Left ventricle myocardium inferior (tissue), 1 donor: ENCODE results near the gene FOXN3. TPM values are rescaled to one million over a fixed set of nuclear protein-coding genes. Genes with fewer than 3 reads are reported as not detected.
A peak's percentile ranks its signal among the peaks of the same experiment; 100 is the strongest.

Source experiments
- DNase-seq: peaks from one replicate; pipeline ENCODE4 v3.0.0-alpha.2; 2020
- H3K27ac ChIP-seq: fragments of 200-600 bp; replicated peaks from 2 replicates; pipeline ENCODE4 v1.8.0; 2021
- H3K27me3 ChIP-seq: fragments of 200-600 bp; 2 replicates; pipeline ENCODE4 v1.8.0; 2021; ENCODE audit warnings: low read depth
- H3K36me3 ChIP-seq: fragments of 200-600 bp; 2 replicates; pipeline ENCODE4 v1.8.0; 2021
- H3K4me1 ChIP-seq: fragments of 200-600 bp; 2 replicates; pipeline ENCODE4 v1.8.0; 2021
- H3K4me3 ChIP-seq: fragments of 200-600 bp; 2 replicates; pipeline ENCODE4 v1.8.0; 2021; ENCODE audit warnings: mild to moderate bottlenecking, moderate library complexity
- H3K9me3 ChIP-seq: fragments of 200-600 bp; replicated peaks from 2 replicates; pipeline ENCODE4 v1.8.0; 2021
- CTCF ChIP-seq: fragments of 200-600 bp; IDR thresholded peaks from 2 replicates; pipeline ENCODE4 v1.8.0; 2021; ENCODE audit warnings: antibody characterized with exemption, mild to moderate bottlenecking, borderline replicate concordance
- intact Hi-C: fragments of 100-400 bp; cut with micrococcal nuclease; formaldehyde crosslinking; loops from one replicate; pipeline ENCODE4 v1.11.0; 2022
- total RNA-seq: library from RNA; stranded (reverse); fragmentation: NEBNext Ultra II Directional; extraction: Animal tissue kit (Norgen Biotek cat#: 25700); gene quantifications from one replicate; pipeline ENCODE4 v1.2.1, GENCODE V29; 2021
- donor health status: DM: no; HTN: yes; CAD: no; lungs with severe emphysema.

The FOXN3 gene
- total RNA-seq, 1 donor from 2014 or later, result 120 TPM

- H3K27ac ChIP-seq, result no peak overlapping the region
- H3K4me1 ChIP-seq, result peaks cover 42% of the 10 kb centered on the region
- TF ChIP-seq CTCF, result no peak
- peaks cover 11% of the 10 kb centered on the region for H3K9me3 ChIP-seq
- H3K4me3 ChIP-seq, result no peak overlapping the region
- no peak for DNase-seq
- no peaks in the 10 kb centered on the region for H3K27me3 ChIP-seq
- intact Hi-C loops, result no loop called here
- H3K36me3 ChIP-seq, result peaks cover 13% of the 10 kb centered on the region
These were observed 250.4 kb downstream of the FOXN3 start for GRCh38 chr14:89166633-89167032.

GRCh38 chr14:89165189-89166181 is 251.5 kb downstream of the FOXN3 start:
- Histone ChIP-seq H3K9me3 (peaks cover 6% of the 10 kb centered on the region), H3K27ac (peak overlapping the region; percentile 57), H3K27me3 (no peaks in the 10 kb centered on the region), H3K36me3 (peaks cover 15% of the 10 kb centered on the region), H3K4me1 (peaks cover 42% of the 10 kb centered on the region), H3K4me3 (peak overlapping the region; percentile 37)
- TF ChIP-seq CTCF, result no peak
- intact Hi-C loops, result no loop called here
- no peak for DNase-seq

GRCh38 chr14:89164168-89165073 is 252.6 kb downstream of the FOXN3 start:
- TF ChIP-seq CTCF, result no peak
- no peaks in the 10 kb centered on the region for H3K27me3 ChIP-seq
- peak overlapping the region; percentile 57 for H3K27ac ChIP-seq
- peaks cover 42% of the 10 kb centered on the region for H3K4me1 ChIP-seq
- DNase-seq, result no peak
- intact Hi-C loops, result no loop called here
- H3K36me3 ChIP-seq, result peaks cover 24% of the 10 kb centered on the region
- H3K4me3 ChIP-seq, result peak overlapping the region; percentile 37
- H3K9me3 ChIP-seq, result peaks cover 6% of the 10 kb centered on the region

GRCh38 chr14:89163031-89163636 is 253.9 kb downstream of the FOXN3 start:
- no peak for DNase-seq
- Histone ChIP-seq H3K27ac (peak overlapping the region; percentile 10), H3K4me3 (no peak overlapping the region), H3K9me3 (no peaks in the 10 kb centered on the region), H3K36me3 (peaks cover 26% of the 10 kb centered on the region), H3K4me1 (peaks cover 42% of the 10 kb centered on the region), H3K27me3 (no peaks in the 10 kb centered on the region)
- intact Hi-C loops, result no loop called here
- TF ChIP-seq CTCF, result no peak

GRCh38 chr14:89162586-89162985 is 254.4 kb downstream of the FOXN3 start:
- DNase-seq, result no peak
- H3K4me1 ChIP-seq, result peaks cover 41% of the 10 kb centered on the region
- TF ChIP-seq CTCF, result no peak
- no peak overlapping the region for H3K27ac ChIP-seq
- H3K9me3 ChIP-seq, result no peaks in the 10 kb centered on the region
- intact Hi-C loops, result no loop called here
- no peak overlapping the region for H3K4me3 ChIP-seq
- no peaks in the 10 kb centered on the region for H3K27me3 ChIP-seq
- peaks cover 26% of the 10 kb centered on the region for H3K36me3 ChIP-seq
